GM19452 (cell line): ENCODE measurements around the gene IFI30.
"Not testable (repeated sequence)": the region's sequence is repeated elsewhere in the genome, so short reads cannot be mapped to it uniquely, and the experiment has no call there.

Experiments
- ATAC-seq: cut with Tn5 transposase; IDR thresholded peaks from one replicate; pipeline ENCODE4 v1.9.1; 2021; ENCODE audit not compliant: unreplicated experiment

IFI30 gene

GRCh38 chr19:18152442-18152816 is 21.2 kb upstream of the IFI30 start:
- ATAC-seq, result peak; percentile 66

- ATAC-seq, result peak; percentile 68
Measured at GRCh38 chr19:18152817-18153555, 20.6 kb upstream of the IFI30 start, which contains the start of gene PIK3R2. TSS of gene PIK3R2 (plus strand) at chr19:18153163. CDS start at chr19:18155880, 2,717 bp downstream.

- ATAC-seq, result no peak
Measured at GRCh38 chr19:18153556-18154134, 20.0 kb upstream of the IFI30 start.

GRCh38 chr19:18155095-18156087 is 18.2 kb upstream of the IFI30 start:
- no peak for ATAC-seq

- no peak for ATAC-seq
Measured at GRCh38 chr19:18156268-18156667, 17.3 kb upstream of the IFI30 start.

- ATAC-seq, result no peak
Measured at GRCh38 chr19:18156841-18157464, 16.7 kb upstream of the IFI30 start.

- ATAC-seq, result no peak
Measured at GRCh38 chr19:18157465-18158063, 16.0 kb upstream of the IFI30 start.

GRCh38 chr19:18158467-18158866 is 15.1 kb upstream of the IFI30 start:
- no peak for ATAC-seq

- ATAC-seq, result not testable (repeated sequence)
Measured at GRCh38 chr19:18159059-18159616, 14.5 kb upstream of the IFI30 start.

GRCh38 chr19:18159810-18160209 is 13.8 kb upstream of the IFI30 start:
- ATAC-seq, result no peak

GRCh38 chr19:18160493-18160970 is 13.1 kb upstream of the IFI30 start:
- ATAC-seq, result no peak

- ATAC-seq, result peak; percentile 62
Measured at GRCh38 chr19:18160971-18161635, 12.5 kb upstream of the IFI30 start.

GRCh38 chr19:18161636-18162002 is 12.0 kb upstream of the IFI30 start:
- ATAC-seq, result no peak

- no peak for ATAC-seq
Measured at GRCh38 chr19:18164072-18164471, 9.5 kb upstream of the IFI30 start.

GRCh38 chr19:18165794-18166544 is 7.6 kb upstream of the IFI30 start:
- no peak for ATAC-seq

GRCh38 chr19:18167011-18167410 is 6.6 kb upstream of the IFI30 start:
- ATAC-seq, result no peak

- ATAC-seq, result no peak
Measured at GRCh38 chr19:18167975-18168645, 5.5 kb upstream of the IFI30 start.

GRCh38 chr19:18168673-18169381 is 4.8 kb upstream of the IFI30 start:
- no peak for ATAC-seq
